Osteoblast (primary cell): ENCODE results near the gene VSIR. TPM values are rescaled to one million over a fixed set of nuclear protein-coding genes. Genes with fewer than 3 reads are reported as not detected.

Source experiments
- DNase-seq: peaks from one replicate; pipeline ENCODE4 v3.0.0; 2011; ENCODE audit warnings: low spot score, mixed read lengths; ENCODE audit not compliant: insufficient read length; ENCODE audit errors: missing footprints
- H2AFZ ChIP-seq: 2 replicates; pipeline ENCODE4 v1.6.0; 2011; ENCODE audit warnings: mild to moderate bottlenecking, low read length
- H3K27ac ChIP-seq: 2 replicates; pipeline ENCODE4 v1.5.1; 2011; ENCODE audit warnings: mild to moderate bottlenecking, low read depth, low read length, moderate library complexity
- H3K27me3 ChIP-seq: 2 replicates; pipeline ENCODE4 v1.6.0; 2012; ENCODE audit warnings: mild to moderate bottlenecking, control low read depth, inconsistent platforms, low read length, moderate library complexity; ENCODE audit not compliant: insufficient read depth
- H3K36me3 ChIP-seq: 2 replicates; pipeline ENCODE4 v1.5.1; 2011; ENCODE audit warnings: mild to moderate bottlenecking, low read length, control low read depth, moderate library complexity; ENCODE audit not compliant: insufficient read depth
- H3K4me1 ChIP-seq: 2 replicates; pipeline ENCODE4 v1.5.1; 2011; ENCODE audit warnings: mild to moderate bottlenecking, low read length, control low read depth, moderate library complexity; ENCODE audit not compliant: insufficient read depth
- H3K4me2 ChIP-seq: 2 replicates; pipeline ENCODE4 v1.6.0; 2011; ENCODE audit warnings: mild to moderate bottlenecking, low read length; ENCODE audit not compliant: insufficient read depth
- H3K4me3 ChIP-seq: fragments of 200-600 bp; sonication (generic); 3 replicates; pipeline ENCODE4 v1.5.1; 2012; ENCODE audit warnings: mild to moderate bottlenecking, low read length, inconsistent platforms; ENCODE audit not compliant: insufficient read depth
- H3K79me2 ChIP-seq: 2 replicates; pipeline ENCODE4 v1.6.0; 2012; ENCODE audit warnings: mild to moderate bottlenecking, low read length, control low read depth, inconsistent platforms; ENCODE audit not compliant: insufficient read depth
- H3K9me3 ChIP-seq: 2 replicates; pipeline ENCODE4 v1.5.1; 2011; ENCODE audit warnings: low read depth, low read length, control low read depth
- H4K20me1 ChIP-seq: 2 replicates; pipeline ENCODE4 v1.6.0; 2012; ENCODE audit warnings: mild to moderate bottlenecking, low read length, control low read depth; ENCODE audit not compliant: insufficient read depth
- CTCF ChIP-seq: IDR thresholded peaks from 2 replicates; pipeline ENCODE4 v1.5.1; 2011; ENCODE audit warnings: mild to moderate bottlenecking, low read depth, low read length, moderate library complexity; ENCODE audit errors: extremely low read depth
- total RNA-seq: library from RNA; depleted of rRNA; stranded (reverse); fragments of >200 nt; gene quantifications from 2 replicates; pipeline ENCODE4 v1.2.3, GENCODE V29; 2012

The VSIR gene
- total RNA-seq, 1 donor = 75.3 TPM

GRCh38 chr10:71809628-71810027 is 36.3 kb upstream of the VSIR start:
- Histone ChIP-seq H3K4me1 (no peaks in the 10 kb centered on the region), H3K79me2 (no peaks in the 10 kb centered on the region), H2AFZ (no peak overlapping the region), H3K9me3 (no peaks in the 10 kb centered on the region), H3K4me2 (no peak overlapping the region), H3K36me3 (no peaks in the 10 kb centered on the region), H3K27me3 (peaks cover 14% of the 10 kb centered on the region), H3K27ac (no peak overlapping the region), H4K20me1 (peaks cover 5% of the 10 kb centered on the region), H3K4me3 (no peak overlapping the region)
- DNase-seq = peak; percentile 44
- TF ChIP-seq CTCF = no peak

GRCh38 chr10:71807557-71808510 is 34.5 kb upstream of the VSIR start:
- Histone ChIP-seq H3K4me2 (no peak overlapping the region), H3K27me3 (peaks cover 17% of the 10 kb centered on the region), H3K27ac (no peak overlapping the region), H3K36me3 (no peaks in the 10 kb centered on the region), H3K9me3 (no peaks in the 10 kb centered on the region), H3K79me2 (no peaks in the 10 kb centered on the region), H3K4me3 (no peak overlapping the region), H3K4me1 (no peaks in the 10 kb centered on the region), H4K20me1 (no peaks in the 10 kb centered on the region), H2AFZ (no peak overlapping the region)
- TF ChIP-seq CTCF = no peak
- DNase-seq = peak; percentile 58

GRCh38 chr10:71806704-71807556 is 33.6 kb upstream of the VSIR start:
- no peak overlapping the region for H3K27ac ChIP-seq
- no peaks in the 10 kb centered on the region for H4K20me1 ChIP-seq
- no peak for TF ChIP-seq CTCF
- no peaks in the 10 kb centered on the region for H3K79me2 ChIP-seq
- peaks cover 17% of the 10 kb centered on the region for H3K27me3 ChIP-seq
- DNase-seq = peak; percentile 57
- no peaks in the 10 kb centered on the region for H3K9me3 ChIP-seq
- no peak overlapping the region for H3K4me3 ChIP-seq
- no peaks in the 10 kb centered on the region for H3K4me1 ChIP-seq
- no peak overlapping the region for H2AFZ ChIP-seq
- no peak overlapping the region for H3K4me2 ChIP-seq
- H3K36me3 ChIP-seq = no peaks in the 10 kb centered on the region
